Stimulated activated CD8-positive, alpha-beta memory T cell treated with anti-CD3 and anti-CD28 coated beads, Interleukin-7, amount 100 ng/mL, for 48 hours (primary cell): ENCODE results near the gene GRB10.

Source experiments
- DNase-seq, 2 donors: peaks; one replicate each; pipeline ENCODE4 v3.0.0-alpha.2; 2020; ENCODE audit warnings: low read depth in 1 of 2; ENCODE audit errors: extremely low read depth in 1 of 2

Gene GRB10

GRCh38 chr7:50615519-50616080 is 167.1 kb downstream of the GRB10 start:
- DNase-seq = no peak

- no peak for DNase-seq
These were observed 167.8 kb downstream of the GRB10 start for GRCh38 chr7:50614721-50615518.

- DNase-seq = no peak
These were observed 169.2 kb downstream of the GRB10 start for GRCh38 chr7:50613473-50613872.

GRCh38 chr7:50612704-50613103 is 170.0 kb downstream of the GRB10 start:
- no peak for DNase-seq

- DNase-seq = peak in 1 of 2 donors; percentile 10
These were observed 172.0 kb downstream of the GRB10 start for GRCh38 chr7:50610521-50611277.

GRCh38 chr7:50608196-50608906 is 174.3 kb downstream of the GRB10 start:
- DNase-seq = no peak

GRCh38 chr7:50607524-50608125 is 175.1 kb downstream of the GRB10 start:
- no peak for DNase-seq

GRCh38 chr7:50605059-50605458 is 177.6 kb downstream of the GRB10 start:
- no peak for DNase-seq

GRCh38 chr7:50603287-50603686 is 179.4 kb downstream of the GRB10 start:
- no peak for DNase-seq

- no peak for DNase-seq
These were observed 183.3 kb downstream of the GRB10 start for GRCh38 chr7:50599385-50599784.

- no peak for DNase-seq
These were observed 184.0 kb downstream of the GRB10 start for GRCh38 chr7:50598460-50599343.

GRCh38 chr7:50596484-50596883 is 186.2 kb downstream of the GRB10 start:
- DNase-seq = no peak

- DNase-seq = no peak
These were observed 187.1 kb downstream of the GRB10 start for GRCh38 chr7:50595491-50596102.

- DNase-seq = no peak
These were observed 187.8 kb downstream of the GRB10 start for GRCh38 chr7:50594734-50595485.

- no peak for DNase-seq
These were observed 188.6 kb downstream of the GRB10 start for GRCh38 chr7:50594136-50594535.

GRCh38 chr7:50592940-50593339 is 189.8 kb downstream of the GRB10 start:
- no peak for DNase-seq

GRCh38 chr7:50591480-50592438 is 190.9 kb downstream of the GRB10 start:
- no peak for DNase-seq

- no peak for DNase-seq
These were observed 191.6 kb downstream of the GRB10 start for GRCh38 chr7:50591098-50591479.
